GM18907 (cell line): Measurements from ENCODE around the gene EGFR.

Experiments
- ATAC-seq: cut with Tn5 transposase; IDR thresholded peaks from one replicate; pipeline ENCODE4 v1.9.1; 2021; ENCODE audit warnings: mild to moderate bottlenecking, moderate library complexity; ENCODE audit not compliant: unreplicated experiment

EGFR gene

GRCh38 chr7:55120501-55121198, 101.8 kb downstream of the EGFR start:
- no peak for ATAC-seq

GRCh38 chr7:55121249-55121648, 102.4 kb downstream of the EGFR start:
- ATAC-seq: no peak

- no peak for ATAC-seq
Measured at GRCh38 chr7:55122263-55122662, 103.4 kb downstream of the EGFR start.

GRCh38 chr7:55124989-55125875, 106.4 kb downstream of the EGFR start:
- no peak for ATAC-seq

- no peak for ATAC-seq
Measured at GRCh38 chr7:55127135-55127551, 108.3 kb downstream of the EGFR start.

GRCh38 chr7:55127622-55128081, 108.8 kb downstream of the EGFR start:
- no peak for ATAC-seq

GRCh38 chr7:55128693-55129394, 110.0 kb downstream of the EGFR start:
- ATAC-seq: no peak

GRCh38 chr7:55129541-55130394, 111.0 kb downstream of the EGFR start:
- ATAC-seq: no peak

GRCh38 chr7:55130395-55131141, 111.8 kb downstream of the EGFR start:
- peak; percentile 37 for ATAC-seq

GRCh38 chr7:55131142-55131929, 112.5 kb downstream of the EGFR start:
- ATAC-seq: no peak

GRCh38 chr7:55132550-55132889, 113.7 kb downstream of the EGFR start:
- peak; percentile 10 for ATAC-seq

GRCh38 chr7:55132890-55133551, 114.2 kb downstream of the EGFR start:
- ATAC-seq: peak; percentile 40

GRCh38 chr7:55133630-55134358, 115.0 kb downstream of the EGFR start:
- no peak for ATAC-seq

GRCh38 chr7:55134359-55134725, 115.5 kb downstream of the EGFR start:
- ATAC-seq: no peak

GRCh38 chr7:55134786-55135185, 116.0 kb downstream of the EGFR start:
- ATAC-seq: no peak

- no peak for ATAC-seq
Measured at GRCh38 chr7:55135462-55135861, 116.6 kb downstream of the EGFR start.

GRCh38 chr7:55138663-55139062, 119.8 kb downstream of the EGFR start:
- ATAC-seq: no peak
